ENCODE measurements around the gene INS.

GRCh38 chr11:2202900-2203439, 42.0 kb upstream of the INS start:
- TF ChIP-seq POLR2A (IDR thresholded peaks at IDR 0.05), result no peak
- TF ChIP-seq, protein P1, sequence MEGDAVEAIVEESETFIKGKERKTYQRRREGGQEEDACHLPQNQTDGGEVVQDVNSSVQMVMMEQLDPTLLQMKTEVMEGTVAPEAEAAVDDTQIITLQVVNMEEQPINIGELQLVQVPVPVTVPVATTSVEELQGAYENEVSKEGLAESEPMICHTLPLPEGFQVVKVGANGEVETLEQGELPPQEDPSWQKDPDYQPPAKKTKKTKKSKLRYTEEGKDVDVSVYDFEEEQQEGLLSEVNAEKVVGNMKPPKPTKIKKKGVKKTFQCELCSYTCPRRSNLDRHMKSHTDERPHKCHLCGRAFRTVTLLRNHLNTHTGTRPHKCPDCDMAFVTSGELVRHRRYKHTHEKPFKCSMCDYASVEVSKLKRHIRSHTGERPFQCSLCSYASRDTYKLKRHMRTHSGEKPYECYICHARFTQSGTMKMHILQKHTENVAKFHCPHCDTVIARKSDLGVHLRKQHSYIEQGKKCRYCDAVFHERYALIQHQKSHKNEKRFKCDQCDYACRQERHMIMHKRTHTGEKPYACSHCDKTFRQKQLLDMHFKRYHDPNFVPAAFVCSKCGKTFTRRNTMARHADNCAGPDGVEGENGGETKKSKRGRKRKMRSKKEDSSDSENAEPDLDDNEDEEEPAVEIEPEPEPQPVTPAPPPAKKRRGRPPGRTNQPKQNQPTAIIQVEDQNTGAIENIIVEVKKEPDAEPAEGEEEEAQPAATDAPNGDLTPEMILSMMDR (IDR thresholded peaks at IDR 0.05), result no peak

All from Peyer's patch (tissue), 4 donors.